Tibial nerve (tissue), 4 donors: Measurements from ENCODE around the gene GORASP2.

Source experiments
- CTCF ChIP-seq, 5 experiments: fragments of 200-600 bp in 3 of 5; fragments of 450-650 bp in 2 of 5; sonication (generic) in 3 of 5; IDR thresholded peaks; one replicate each; pipeline ENCODE4 v1.5.1; 2016 to 2019; ENCODE audit warnings: antibody characterized with exemption in 5 of 5, mild to moderate bottlenecking in 3 of 5, moderate library complexity in 2 of 5
- EP300 ChIP-seq, 2 donors: sonication (generic); formaldehyde crosslinking; IDR thresholded peaks; one replicate each; pipeline ENCODE4 v1.6.1; 2017; ENCODE audit warnings: antibody characterized with exemption in 2 of 2, mild to moderate bottlenecking in 1 of 2
- POLR2A ChIP-seq, 2 donors: fragments of 450-650 bp; IDR thresholded peaks; one replicate each; pipeline ENCODE4 v1.6.1; 2017; ENCODE audit warnings: antibody characterized with exemption in 2 of 2, mild to moderate bottlenecking in 2 of 2, moderate library complexity in 2 of 2

GRCh38 chr2:170932166-170932565, 3.1 kb downstream of the GORASP2 start:
- TF ChIP-seq CTCF (IDR thresholded peaks at IDR 0.05) (no peak), POLR2A (IDR thresholded peaks at IDR 0.05) (no peak), EP300 (IDR thresholded peaks at IDR 0.05) (no peak)
